NCI-H226 (cell line): ENCODE results near the gene CD164L2.

Source experiments
- DNase-seq: peaks from one replicate; pipeline ENCODE4 v3.0.0-alpha.2; 2015

Gene CD164L2

DNA sequence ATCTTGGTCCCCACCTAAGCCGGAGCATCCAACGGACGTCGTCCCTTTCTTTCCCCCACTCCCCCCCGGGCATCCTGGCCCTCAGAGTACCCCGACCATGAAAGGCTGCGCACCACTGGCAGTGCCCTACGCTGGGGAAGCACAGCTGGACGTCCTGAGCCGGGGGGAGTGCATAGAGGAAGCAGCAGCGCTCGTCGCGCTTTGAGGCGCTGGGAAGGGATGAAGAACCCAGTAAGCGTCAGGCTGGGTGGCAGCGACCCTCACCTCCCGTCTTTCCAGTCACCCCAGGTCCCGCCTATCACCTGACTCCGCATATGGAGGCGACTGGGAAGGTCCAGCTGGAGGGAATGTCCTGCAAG is 22.1 kb downstream of the CD164L2 start:
- DNase-seq: no peak

- no peak for DNase-seq
Measured at GRCh38 chr1:27360159-27361043, 22.7 kb downstream of the CD164L2 start.

GRCh38 chr1:27359822-27360158 is 23.3 kb downstream of the CD164L2 start:
- no peak for DNase-seq

- no peak for DNase-seq
Measured at GRCh38 chr1:27358928-27359313, 24.2 kb downstream of the CD164L2 start.

GRCh38 chr1:27358038-27358927 is 24.9 kb downstream of the CD164L2 start:
- no peak for DNase-seq

DNA sequence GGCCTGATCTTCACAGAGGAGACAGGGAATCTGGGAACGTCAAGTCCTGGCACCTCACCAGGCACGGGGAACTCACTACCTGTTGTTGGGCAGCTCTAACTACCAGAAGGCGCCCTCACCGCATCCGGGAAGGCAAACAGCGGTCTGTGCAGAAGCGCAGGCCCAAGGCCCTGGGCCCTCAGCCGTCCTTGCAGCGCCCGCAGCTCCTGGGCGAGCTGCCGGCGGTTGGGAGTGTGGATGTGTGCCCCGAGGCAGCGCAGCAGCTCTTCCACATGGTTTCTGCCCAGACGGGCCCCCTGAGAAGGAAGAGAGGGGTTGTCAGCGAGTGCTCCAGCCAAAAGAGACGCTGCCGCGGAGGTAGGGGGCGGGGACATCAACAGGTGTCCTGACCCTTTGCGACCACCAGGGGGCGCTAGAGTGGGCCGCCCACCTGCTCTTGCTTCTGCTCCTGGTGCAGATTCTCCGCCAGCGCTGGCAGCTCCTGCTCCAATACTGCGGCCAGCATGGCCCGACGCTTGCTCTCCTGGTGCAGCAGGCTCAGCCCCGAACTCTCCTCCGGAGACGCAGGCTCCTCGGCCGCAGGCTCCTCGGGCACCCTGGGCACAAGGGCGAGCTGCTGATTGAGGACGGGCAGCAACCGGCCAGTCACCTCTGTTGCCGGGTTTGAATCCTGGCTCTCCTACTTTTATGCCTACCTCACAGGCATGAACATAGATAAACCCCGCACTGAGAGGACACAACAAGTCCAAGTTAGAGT is 25.7 kb downstream of the CD164L2 start:
- peak; percentile 25 for DNase-seq

- DNase-seq: peak; percentile 91
Measured at GRCh38 chr1:27356619-27357280, 26.4 kb downstream of the CD164L2 start.

- DNase-seq: no peak
Measured at GRCh38 chr1:27356277-27356618, 26.9 kb downstream of the CD164L2 start.

DNA sequence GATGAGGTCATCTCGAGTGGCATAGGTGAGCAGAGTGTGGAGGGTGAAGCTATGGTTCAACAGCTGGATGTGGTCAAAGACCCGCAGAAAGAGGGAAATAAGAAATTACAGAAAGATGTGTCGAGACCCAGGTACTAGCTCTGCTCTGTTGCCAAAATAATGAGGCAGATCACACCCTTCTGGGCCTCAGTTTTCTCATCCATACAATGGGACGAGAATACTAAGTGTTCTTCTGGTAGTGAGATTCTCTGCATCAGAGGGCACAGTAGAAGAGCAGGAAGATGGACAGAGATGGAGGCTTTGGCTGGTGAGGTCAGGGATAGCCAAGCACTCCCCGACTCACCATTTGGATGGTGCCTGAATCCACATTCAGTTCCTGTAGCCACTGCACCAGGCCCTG is 27.4 kb downstream of the CD164L2 start:
- DNase-seq: no peak

DNA sequence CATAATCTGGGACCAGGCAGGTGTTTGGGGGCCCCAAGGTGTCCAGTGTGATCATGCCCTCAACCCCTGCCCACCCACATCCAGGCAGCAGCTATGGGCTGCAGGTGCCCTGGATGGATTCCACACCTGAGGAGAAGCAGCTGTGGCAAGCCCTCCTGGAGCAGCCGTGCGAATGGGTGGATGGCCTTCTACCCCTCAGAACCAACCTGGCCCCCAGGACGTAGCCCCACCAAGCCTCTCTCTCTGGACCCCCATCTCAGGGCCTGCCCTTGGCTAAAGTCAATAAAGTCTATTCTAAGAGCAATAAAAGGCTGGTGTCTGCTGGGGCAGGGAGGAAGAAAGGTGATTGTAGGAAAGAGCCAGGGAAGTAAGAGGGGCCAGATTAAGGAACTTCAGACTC is 29.5 kb downstream of the CD164L2 start:
- DNase-seq: no peak

GRCh38 chr1:27353166-27353565 is 30.0 kb downstream of the CD164L2 start:
- no peak for DNase-seq

GRCh38 chr1:27351541-27352107 is 31.5 kb downstream of the CD164L2 start:
- DNase-seq: no peak

- no peak for DNase-seq
Measured at GRCh38 chr1:27350663-27351540, 32.2 kb downstream of the CD164L2 start.

DNA sequence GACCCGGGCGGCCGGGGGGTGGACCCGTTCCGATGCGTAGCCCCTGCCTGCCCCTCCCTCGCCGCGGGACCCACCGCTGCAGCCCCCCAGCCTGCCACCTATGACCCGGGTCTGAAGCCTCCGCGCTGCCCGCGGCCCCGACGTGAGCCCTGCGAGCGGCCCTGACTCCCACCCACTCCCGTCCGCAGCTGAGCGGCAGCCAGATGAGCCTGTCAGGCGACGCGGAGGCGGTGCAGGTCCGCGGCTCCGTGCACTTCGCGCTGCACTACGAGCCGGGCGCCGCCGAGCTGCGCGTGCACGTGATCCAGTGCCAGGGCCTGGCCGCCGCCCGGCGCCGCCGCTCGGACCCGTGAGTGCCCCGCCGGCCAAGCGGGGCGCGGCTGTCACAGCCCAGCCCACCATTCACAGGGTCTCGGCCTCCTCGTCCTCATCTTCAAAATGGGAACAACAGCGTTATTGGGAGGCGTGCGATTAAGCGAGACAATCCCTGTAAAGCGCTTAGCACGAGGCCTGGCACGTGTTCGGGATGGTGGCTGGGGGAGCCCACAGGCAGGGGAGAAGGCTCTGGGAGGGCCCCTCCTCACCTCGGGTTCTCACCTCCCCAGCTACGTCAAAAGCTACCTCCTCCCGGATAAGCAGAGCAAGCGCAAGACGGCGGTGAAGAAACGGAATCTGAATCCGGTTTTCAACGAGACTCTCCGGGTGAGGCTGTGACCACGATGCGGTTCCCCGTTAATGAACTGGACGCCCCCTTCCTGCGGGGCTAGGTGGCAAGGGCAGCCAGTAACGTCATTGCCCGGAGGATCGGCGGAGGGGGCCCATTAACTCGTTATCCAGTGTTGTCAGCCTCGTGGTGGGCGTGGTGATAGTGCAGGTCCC is 33.1 kb downstream of the CD164L2 start:
- peak; percentile 63 for DNase-seq

GRCh38 chr1:27348861-27349783 is 34.0 kb downstream of the CD164L2 start:
- DNase-seq: peak; percentile 66

GRCh38 chr1:27346991-27347624 is 36.0 kb downstream of the CD164L2 start:
- no peak for DNase-seq

DNA sequence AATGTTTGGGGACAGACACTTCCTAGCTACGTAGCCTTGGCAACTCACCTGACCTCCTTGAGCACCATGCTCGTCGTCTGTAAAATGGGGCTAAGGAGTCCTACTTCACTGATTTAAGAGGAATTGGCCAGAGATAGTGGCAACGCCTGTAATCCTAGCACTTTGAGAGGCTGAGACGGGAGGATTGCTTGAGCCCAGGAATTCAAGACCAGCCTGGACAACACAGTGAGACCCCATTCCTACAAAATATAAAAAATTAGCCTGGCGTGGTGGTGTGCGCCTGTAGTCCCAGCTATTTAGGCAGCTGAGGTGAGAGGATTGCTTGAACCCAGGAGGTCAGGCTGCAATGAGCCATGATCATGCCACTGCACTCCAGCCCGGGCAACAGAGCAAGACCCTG is 36.8 kb downstream of the CD164L2 start:
- DNase-seq: no peak

DNA sequence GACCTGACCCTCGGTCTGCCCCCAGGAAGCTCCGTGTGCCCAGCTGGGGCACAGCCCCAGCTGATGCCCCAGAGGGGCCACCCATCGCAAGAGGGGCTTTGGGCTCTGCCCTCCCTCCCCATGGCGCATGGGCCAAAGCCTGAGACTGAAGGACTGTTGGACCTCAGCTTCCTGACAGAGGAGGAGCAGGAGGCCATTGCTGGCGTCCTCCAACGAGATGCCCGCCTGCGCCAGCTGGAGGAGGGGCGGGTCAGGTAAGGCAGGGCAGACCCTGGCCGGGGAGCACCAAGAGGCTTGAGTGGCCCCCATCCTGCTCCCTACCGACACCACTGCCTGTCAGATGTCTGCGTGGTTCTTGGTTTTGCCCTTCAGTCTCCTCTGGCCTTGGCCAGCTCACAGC is 37.9 kb downstream of the CD164L2 start:
- DNase-seq: no peak

DNA sequence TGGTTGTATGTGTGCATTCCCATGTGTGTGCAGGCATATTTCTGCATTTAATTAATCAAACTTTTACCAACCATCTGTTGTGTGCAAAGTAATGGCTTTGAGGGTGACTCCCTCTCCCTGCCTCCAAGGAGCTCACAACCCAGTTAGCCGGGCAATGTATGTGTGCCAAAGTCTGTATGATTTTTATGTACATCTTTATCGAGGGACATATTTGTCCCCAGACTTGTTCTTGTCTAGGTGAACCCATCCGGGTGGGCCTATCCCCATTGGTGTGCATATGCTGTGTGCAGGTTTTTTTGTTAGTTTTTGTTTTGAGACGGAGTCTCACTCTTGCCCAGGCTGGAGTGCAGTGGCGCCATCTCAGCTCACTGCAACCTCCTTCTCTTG is 39.5 kb downstream of the CD164L2 start:
- no peak for DNase-seq
